ENCODE measurements around the gene MMP24. TPM values are rescaled to one million over a fixed set of nuclear protein-coding genes. Genes with fewer than 3 reads are reported as not detected.

Gene MMP24
- total and polyA plus RNA-seq, 2 of the 13 experiments (the other 11 are each of a cell fraction or from before 2014, with no cell fraction given) = 0.29 to 0.35 TPM

DNA sequence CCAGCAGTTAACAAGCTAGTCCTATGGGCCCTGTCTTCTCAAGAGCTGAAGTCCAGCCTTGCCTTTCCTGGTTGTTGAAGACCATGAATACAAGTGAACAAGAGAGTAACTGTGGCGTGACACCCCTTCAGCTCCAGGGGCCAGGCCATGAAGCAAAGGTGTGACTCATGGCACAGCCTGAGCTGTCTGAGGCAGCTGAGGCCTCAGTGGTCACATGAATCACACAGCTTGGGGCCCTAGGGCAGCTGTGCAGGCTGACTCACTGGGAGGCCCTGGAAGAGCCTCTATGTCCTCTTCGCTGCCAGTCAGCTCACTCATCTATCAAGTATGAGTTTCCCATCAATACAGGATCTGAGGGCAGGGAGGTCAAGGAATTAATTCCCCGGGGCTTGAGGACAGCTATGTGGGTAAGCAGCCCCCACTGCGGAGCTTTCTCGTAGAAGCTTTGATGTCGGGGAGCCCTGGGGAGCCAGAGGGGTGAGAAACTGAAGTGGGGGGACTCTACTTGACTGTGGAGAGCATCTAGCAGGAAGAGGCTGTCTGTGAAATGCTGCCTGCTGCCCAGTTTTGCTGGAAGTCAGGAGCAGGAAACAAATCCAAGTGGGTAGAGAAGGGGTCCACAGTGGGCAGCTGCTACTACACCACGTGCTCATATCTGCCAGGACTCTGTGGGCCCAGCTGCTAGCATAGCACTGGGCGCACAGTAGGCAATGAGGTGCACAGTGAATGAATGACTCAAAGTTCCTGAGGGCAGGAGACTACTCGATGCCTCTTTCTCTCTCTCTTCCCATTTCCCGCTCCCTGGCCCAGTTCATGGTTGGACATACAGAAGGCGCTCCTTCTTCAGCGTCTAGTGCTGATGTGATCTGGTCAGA, 79.4 kb downstream of the MMP24 start (continued):
- TF ChIP-seq, protein P1, sequence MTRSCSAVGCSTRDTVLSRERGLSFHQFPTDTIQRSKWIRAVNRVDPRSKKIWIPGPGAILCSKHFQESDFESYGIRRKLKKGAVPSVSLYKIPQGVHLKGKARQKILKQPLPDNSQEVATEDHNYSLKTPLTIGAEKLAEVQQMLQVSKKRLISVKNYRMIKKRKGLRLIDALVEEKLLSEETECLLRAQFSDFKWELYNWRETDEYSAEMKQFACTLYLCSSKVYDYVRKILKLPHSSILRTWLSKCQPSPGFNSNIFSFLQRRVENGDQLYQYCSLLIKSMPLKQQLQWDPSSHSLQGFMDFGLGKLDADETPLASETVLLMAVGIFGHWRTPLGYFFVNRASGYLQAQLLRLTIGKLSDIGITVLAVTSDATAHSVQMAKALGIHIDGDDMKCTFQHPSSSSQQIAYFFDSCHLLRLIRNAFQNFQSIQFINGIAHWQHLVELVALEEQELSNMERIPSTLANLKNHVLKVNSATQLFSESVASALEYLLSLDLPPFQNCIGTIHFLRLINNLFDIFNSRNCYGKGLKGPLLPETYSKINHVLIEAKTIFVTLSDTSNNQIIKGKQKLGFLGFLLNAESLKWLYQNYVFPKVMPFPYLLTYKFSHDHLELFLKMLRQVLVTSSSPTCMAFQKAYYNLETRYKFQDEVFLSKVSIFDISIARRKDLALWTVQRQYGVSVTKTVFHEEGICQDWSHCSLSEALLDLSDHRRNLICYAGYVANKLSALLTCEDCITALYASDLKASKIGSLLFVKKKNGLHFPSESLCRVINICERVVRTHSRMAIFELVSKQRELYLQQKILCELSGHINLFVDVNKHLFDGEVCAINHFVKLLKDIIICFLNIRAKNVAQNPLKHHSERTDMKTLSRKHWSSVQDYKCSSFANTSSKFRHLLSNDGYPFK (CRISPR knock-in tag; IDR thresholded peaks at IDR 0.05; ENCODE audit: borderline replicate concordance) = no peak
- no peak for TF ChIP-seq ZNF17 (CRISPR knock-in tag; IDR thresholded peaks at IDR 0.05)
- 0 out of 2 replicates have a peak, but pooled peaks have one; percentile 2 for TF ChIP-seq NFATC3 (CRISPR knock-in tag; IDR thresholded peaks at IDR 0.05)
- no peak for TF ChIP-seq ZNF749 (CRISPR knock-in tag; IDR thresholded peaks at IDR 0.05; ENCODE audit: borderline replicate concordance)
- TF ChIP-seq MEIS2 (CRISPR knock-in tag; IDR thresholded peaks at IDR 0.05) = no peak; the same call in 1 of the 2 replicates
- peak; percentile 68; the same call in 1 of the 2 replicates for TF ChIP-seq KAT8 (CRISPR knock-in tag; IDR thresholded peaks at IDR 0.05)
- no peak for TF ChIP-seq MAF1 (CRISPR knock-in tag; IDR thresholded peaks at IDR 0.05; ENCODE audit: borderline replicate concordance)
- TF ChIP-seq ARNTL (CRISPR knock-in tag; IDR thresholded peaks at IDR 0.05) = 0 out of 2 replicates have a peak, but pooled peaks have one; percentile 33
- no peak for TF ChIP-seq ZNF709 (CRISPR knock-in tag; IDR thresholded peaks at IDR 0.05)
- TF ChIP-seq, protein P2, sequence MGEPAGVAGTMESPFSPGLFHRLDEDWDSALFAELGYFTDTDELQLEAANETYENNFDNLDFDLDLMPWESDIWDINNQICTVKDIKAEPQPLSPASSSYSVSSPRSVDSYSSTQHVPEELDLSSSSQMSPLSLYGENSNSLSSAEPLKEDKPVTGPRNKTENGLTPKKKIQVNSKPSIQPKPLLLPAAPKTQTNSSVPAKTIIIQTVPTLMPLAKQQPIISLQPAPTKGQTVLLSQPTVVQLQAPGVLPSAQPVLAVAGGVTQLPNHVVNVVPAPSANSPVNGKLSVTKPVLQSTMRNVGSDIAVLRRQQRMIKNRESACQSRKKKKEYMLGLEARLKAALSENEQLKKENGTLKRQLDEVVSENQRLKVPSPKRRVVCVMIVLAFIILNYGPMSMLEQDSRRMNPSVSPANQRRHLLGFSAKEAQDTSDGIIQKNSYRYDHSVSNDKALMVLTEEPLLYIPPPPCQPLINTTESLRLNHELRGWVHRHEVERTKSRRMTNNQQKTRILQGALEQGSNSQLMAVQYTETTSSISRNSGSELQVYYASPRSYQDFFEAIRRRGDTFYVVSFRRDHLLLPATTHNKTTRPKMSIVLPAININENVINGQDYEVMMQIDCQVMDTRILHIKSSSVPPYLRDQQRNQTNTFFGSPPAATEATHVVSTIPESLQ (CRISPR knock-in tag; conservative IDR thresholded peaks at IDR 0.05) = no peak
- no peak for TF ChIP-seq HOXA7 (CRISPR knock-in tag; IDR thresholded peaks at IDR 0.05)
- TF ChIP-seq CBX5 (CRISPR knock-in tag; IDR thresholded peaks at IDR 0.05; ENCODE audit: borderline replicate concordance) = peak; percentile 95; the same call in 1 of the 2 replicates
- no peak for TF ChIP-seq ZNF30 (CRISPR knock-in tag; IDR thresholded peaks at IDR 0.05)
- TF ChIP-seq, protein P3, sequence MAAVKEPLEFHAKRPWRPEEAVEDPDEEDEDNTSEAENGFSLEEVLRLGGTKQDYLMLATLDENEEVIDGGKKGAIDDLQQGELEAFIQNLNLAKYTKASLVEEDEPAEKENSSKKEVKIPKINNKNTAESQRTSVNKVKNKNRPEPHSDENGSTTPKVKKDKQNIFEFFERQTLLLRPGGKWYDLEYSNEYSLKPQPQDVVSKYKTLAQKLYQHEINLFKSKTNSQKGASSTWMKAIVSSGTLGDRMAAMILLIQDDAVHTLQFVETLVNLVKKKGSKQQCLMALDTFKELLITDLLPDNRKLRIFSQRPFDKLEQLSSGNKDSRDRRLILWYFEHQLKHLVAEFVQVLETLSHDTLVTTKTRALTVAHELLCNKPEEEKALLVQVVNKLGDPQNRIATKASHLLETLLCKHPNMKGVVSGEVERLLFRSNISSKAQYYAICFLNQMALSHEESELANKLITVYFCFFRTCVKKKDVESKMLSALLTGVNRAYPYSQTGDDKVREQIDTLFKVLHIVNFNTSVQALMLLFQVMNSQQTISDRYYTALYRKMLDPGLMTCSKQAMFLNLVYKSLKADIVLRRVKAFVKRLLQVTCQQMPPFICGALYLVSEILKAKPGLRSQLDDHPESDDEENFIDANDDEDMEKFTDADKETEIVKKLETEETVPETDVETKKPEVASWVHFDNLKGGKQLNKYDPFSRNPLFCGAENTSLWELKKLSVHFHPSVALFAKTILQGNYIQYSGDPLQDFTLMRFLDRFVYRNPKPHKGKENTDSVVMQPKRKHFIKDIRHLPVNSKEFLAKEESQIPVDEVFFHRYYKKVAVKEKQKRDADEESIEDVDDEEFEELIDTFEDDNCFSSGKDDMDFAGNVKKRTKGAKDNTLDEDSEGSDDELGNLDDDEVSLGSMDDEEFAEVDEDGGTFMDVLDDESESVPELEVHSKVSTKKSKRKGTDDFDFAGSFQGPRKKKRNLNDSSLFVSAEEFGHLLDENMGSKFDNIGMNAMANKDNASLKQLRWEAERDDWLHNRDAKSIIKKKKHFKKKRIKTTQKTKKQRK (IDR thresholded peaks at IDR 0.05; ENCODE audit: low read length) = no peak
- TF ChIP-seq, protein P4, sequence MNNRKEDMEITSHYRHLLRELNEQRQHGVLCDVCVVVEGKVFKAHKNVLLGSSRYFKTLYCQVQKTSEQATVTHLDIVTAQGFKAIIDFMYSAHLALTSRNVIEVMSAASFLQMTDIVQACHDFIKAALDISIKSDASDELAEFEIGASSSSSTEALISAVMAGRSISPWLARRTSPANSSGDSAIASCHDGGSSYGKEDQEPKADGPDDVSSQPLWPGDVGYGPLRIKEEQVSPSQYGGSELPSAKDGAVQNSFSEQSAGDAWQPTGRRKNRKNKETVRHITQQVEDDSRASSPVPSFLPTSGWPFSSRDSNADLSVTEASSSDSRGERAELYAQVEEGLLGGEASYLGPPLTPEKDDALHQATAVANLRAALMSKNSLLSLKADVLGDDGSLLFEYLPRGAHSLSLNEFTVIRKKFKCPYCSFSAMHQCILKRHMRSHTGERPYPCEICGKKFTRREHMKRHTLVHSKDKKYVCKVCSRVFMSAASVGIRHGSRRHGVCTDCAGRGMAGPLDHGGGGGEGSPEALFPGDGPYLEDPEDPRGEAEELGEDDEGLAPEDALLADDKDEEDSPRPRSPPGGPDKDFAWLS (CRISPR knock-in tag; IDR thresholded peaks at IDR 0.05; ENCODE audit: borderline replicate concordance) = no peak
- TF ChIP-seq, protein P5, sequence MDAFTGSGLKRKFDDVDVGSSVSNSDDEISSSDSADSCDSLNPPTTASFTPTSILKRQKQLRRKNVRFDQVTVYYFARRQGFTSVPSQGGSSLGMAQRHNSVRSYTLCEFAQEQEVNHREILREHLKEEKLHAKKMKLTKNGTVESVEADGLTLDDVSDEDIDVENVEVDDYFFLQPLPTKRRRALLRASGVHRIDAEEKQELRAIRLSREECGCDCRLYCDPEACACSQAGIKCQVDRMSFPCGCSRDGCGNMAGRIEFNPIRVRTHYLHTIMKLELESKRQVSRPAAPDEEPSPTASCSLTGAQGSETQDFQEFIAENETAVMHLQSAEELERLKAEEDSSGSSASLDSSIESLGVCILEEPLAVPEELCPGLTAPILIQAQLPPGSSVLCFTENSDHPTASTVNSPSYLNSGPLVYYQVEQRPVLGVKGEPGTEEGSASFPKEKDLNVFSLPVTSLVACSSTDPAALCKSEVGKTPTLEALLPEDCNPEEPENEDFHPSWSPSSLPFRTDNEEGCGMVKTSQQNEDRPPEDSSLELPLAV (CRISPR knock-in tag; conservative IDR thresholded peaks at IDR 0.05; ENCODE audit: low read depth) = no peak

Data from HepG2 (cell line).